ENCODE results near the gene WASF2. TPM values are rescaled to one million over a fixed set of nuclear protein-coding genes. Genes with fewer than 3 reads are reported as not detected.

The WASF2 gene
- total and polyA plus RNA-seq, 2 of the 8 experiments (the other 6 are each of a cell fraction or from before 2014, with no cell fraction given): 32.1 to 86.6 TPM

DNA sequence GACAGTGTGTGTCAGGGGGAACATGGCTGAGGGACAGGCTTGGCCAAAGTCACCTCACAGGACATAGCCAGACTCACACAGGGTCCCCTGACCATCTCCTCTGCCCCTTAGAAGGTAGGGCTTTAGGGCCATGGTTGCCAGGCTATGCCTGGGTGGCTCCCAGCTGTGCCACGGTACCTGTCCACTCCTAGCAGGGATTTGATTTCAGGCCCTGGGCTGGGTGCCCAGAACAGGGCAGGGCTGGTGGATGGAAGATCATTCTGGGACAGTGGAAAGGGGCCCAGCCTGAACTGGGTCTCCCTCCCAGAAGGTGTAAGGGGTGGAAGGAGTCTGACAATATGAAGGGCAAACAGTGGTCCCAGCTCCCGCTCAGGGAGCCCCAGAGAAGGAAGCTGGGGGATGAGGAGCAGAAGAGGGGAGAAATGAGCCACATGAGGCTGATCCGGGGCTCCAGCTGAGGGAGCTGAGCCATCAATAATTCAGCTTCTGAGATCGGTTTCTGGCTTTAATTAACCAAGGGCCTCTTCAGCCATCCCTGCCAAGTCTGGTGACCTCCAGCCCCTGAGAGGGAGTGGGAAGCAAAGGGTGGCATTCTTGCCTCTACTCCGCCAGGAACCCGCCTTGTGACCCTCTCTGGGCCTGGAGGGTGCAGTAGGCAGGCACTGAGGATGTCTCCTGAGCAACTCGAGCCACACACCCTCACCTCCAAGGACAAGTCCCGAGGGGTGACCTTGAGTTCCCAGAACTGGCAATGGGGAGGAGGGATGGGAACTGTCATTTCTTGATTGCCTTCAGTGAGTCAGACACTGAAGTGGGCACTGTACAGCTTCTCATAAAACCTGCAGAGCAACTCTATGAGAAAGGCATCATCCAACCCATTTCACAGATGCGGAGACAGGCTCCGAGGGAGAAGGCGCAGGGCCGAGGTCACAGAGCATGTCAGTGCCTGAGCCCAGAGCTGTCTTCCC, 108.9 kb downstream of the WASF2 start:
- no peaks in the 10 kb centered on the region for H3K79me1 ChIP-seq (ENCODE audit: low read depth, low read length)
- H3K14ac ChIP-seq (ENCODE audit: insufficient read length): no peak overlapping the region
- FAIRE-seq (no peak), DNase-seq (ENCODE audit: low read depth in 1 of 2, low spot score in 2 of 2) (no peak)
- no peak overlapping the region for H2BK20ac ChIP-seq (ENCODE audit: low read length)
- H2BK120ac ChIP-seq (replicated peaks; ENCODE audit: low read depth, low read length): no peak overlapping the region
- no peak overlapping the region for H2BK5ac ChIP-seq (ENCODE audit: low read depth, low read length)
- H3K27me3 ChIP-seq (replicated peaks in 1 of 4; ENCODE audit: control insufficient read depth in 3 of 4, extremely low read depth in 1 of 4, insufficient read depth in 3 of 4, low read length in 3 of 4): peaks cover 0 to 16% (median 9%) of the 10 kb centered on the region in 4 experiments; a peak in 6 of 7 replicates
- no peak overlapping the region for H2BK12ac ChIP-seq (ENCODE audit: low read depth, low read length)
- no peak overlapping the region for H3K27ac ChIP-seq (ENCODE audit: low read depth, low read length)
- ChIA-PET CTCF (ENCODE audit: partially characterized antibody) (interaction anchor here (0.6 to 18.9 kb wide), 15 partner anchors 9 to 279 kb away, joined by 3 to 625 read pairs (median 4); partner anchors contain the start of genes AHDC1, FCN3, GPR3 and MAP3K6), POLR2A (ENCODE audit: partially characterized antibody) (interaction anchor here (1.0 to 3.7 kb wide), 4 partner anchors 10 to 226 kb away, joined by 3 to 18 read pairs (median 8); partner anchors contain the start of genes MAP3K6 and SLC9A1)
- H4K5ac ChIP-seq (ENCODE audit: insufficient read length, low read depth, low read length): no peak overlapping the region
- H3K4me2 ChIP-seq (ENCODE audit: insufficient read depth in 1 of 2, low read depth in 2 of 2, low read length in 2 of 2): no peak overlapping the region
- peaks cover 4% of the 10 kb centered on the region; the same call in 1 of the 2 replicates for H3K23me2 ChIP-seq (ENCODE audit: low read depth, low read length)
- no peak overlapping the region for H2AFZ ChIP-seq (ENCODE audit: low read length)
- H2BK15ac ChIP-seq (ENCODE audit: low read length): no peak overlapping the region
- 92% methylated on average over 12 of the region's 12 CpGs; no CpG with 5 or more reads in 1 of the 2 experiments for WGBS, 2 experiments (ENCODE audit: extremely low coverage in 1 of 2, insufficient coverage in 1 of 2, insufficient read length in 1 of 2, insufficient replicate concordance in 2 of 2, low coverage in 1 of 2, low lambda C conversion rate in 2 of 2, missing lambda C conversion rate in 1 of 2)
- H3K23ac ChIP-seq (ENCODE audit: insufficient read length): no peak overlapping the region
- H3K4ac ChIP-seq (replicated peaks; ENCODE audit: insufficient read length, low read depth, low read length): no peak overlapping the region
- no peak overlapping the region for H4K8ac ChIP-seq (ENCODE audit: extremely low read depth, insufficient read depth, low read length)
- H3K18ac ChIP-seq (ENCODE audit: extremely low read depth, low read length): no peak overlapping the region
- H3K4me3 ChIP-seq (ENCODE audit: extremely low read depth in 1 of 4, insufficient read depth in 2 of 4, low read depth in 3 of 4, low read length in 4 of 4): no peak overlapping the region
- H3K4me1 ChIP-seq (replicated peaks in 1 of 4; ENCODE audit: control insufficient read depth in 3 of 4, insufficient read depth in 4 of 4, low read length in 3 of 4): peaks cover 0 to 7% (median 0%) of the 10 kb centered on the region in 4 experiments; a peak in 2 of 7 replicates
- H3K36me3 ChIP-seq (ENCODE audit: control insufficient read depth in 2 of 4, insufficient read depth in 4 of 4, low read length in 3 of 4): no peaks in the 10 kb centered on the region
- H4K91ac ChIP-seq (replicated peaks; ENCODE audit: insufficient read length, low read length): no peak overlapping the region
- H4K20me1 ChIP-seq (replicated peaks in 1 of 2; ENCODE audit: control insufficient read depth in 1 of 2, insufficient read depth in 2 of 2, low read length in 2 of 2): no peaks in the 10 kb centered on the region
- 0 out of 2 replicates have a peak overlapping the region, but pooled peaks have one; percentile 5 for H2AK5ac ChIP-seq (ENCODE audit: low read depth, low read length)
- no peaks in the 10 kb centered on the region for H3K79me2 ChIP-seq (ENCODE audit: control insufficient read depth in 1 of 2, insufficient read depth in 2 of 2, low read length in 2 of 2)
- H3K9me3 ChIP-seq (ENCODE audit: insufficient read depth in 2 of 2, low read depth in 1 of 2, low read length in 1 of 2): no peaks in the 10 kb centered on the region
- no peak overlapping the region for H3K56ac ChIP-seq (replicated peaks; ENCODE audit: insufficient read length, low read depth, low read length)
- no peak overlapping the region for H3K9ac ChIP-seq (replicated peaks in 1 of 4; ENCODE audit: extremely low read depth in 1 of 4, low read depth in 3 of 4, low read length in 3 of 4)
- TF ChIP-seq POU5F1 (IDR thresholded peaks at IDR 0.05; ENCODE audit: low read depth, low read length) (no peak), BCL11A (IDR thresholded peaks at IDR 0.05; ENCODE audit: low read depth in 2 of 2, low read length in 2 of 2) (no peak), SIN3A (conservative IDR thresholded peaks at IDR 0.05 in 1 of 2, IDR thresholded peaks at IDR 0.05 in 1 of 2; ENCODE audit: low read depth in 1 of 2, low read length in 2 of 2) (no peak)

All from H1 (cell line).